GM18508 (cell line): ENCODE data around the gene RAB11FIP3.
"Not testable (repeated sequence)": the region's sequence is repeated elsewhere in the genome, so short reads cannot be mapped to it uniquely, and the experiment has no call there.

Experiments used
- ATAC-seq: cut with Tn5 transposase; IDR thresholded peaks from one replicate; pipeline ENCODE4 v1.9.1; 2021; ENCODE audit warnings: moderate number of reproducible peaks; ENCODE audit not compliant: insufficient read depth, unreplicated experiment

The RAB11FIP3 gene

GRCh38 chr16:425082-425718 lies at the start of gene RAB11FIP3:
Gene RAB11FIP3, plus strand, starts transcription at chr16:425649. Its CDS starts 358 bp downstream, at chr16:426007.
- no peak for ATAC-seq

GRCh38 chr16:375927-376816 lies 49.3 kb upstream of the RAB11FIP3 start:
- no peak for ATAC-seq

GRCh38 chr16:376817-377418 lies 48.5 kb upstream of the RAB11FIP3 start:
- ATAC-seq, result no peak

GRCh38 chr16:377419-377951 lies 48.0 kb upstream of the RAB11FIP3 start:
- ATAC-seq, result no peak

GRCh38 chr16:378113-378820 lies 47.2 kb upstream of the RAB11FIP3 start:
- not testable (repeated sequence) for ATAC-seq

- no peak for ATAC-seq
Measured at GRCh38 chr16:378821-379182, 46.6 kb upstream of the RAB11FIP3 start.

GRCh38 chr16:379183-379960 lies 46.1 kb upstream of the RAB11FIP3 start:
- ATAC-seq, result no peak

GRCh38 chr16:379961-380761 lies 45.3 kb upstream of the RAB11FIP3 start:
- ATAC-seq, result no peak

- no peak for ATAC-seq
Measured at GRCh38 chr16:380762-381011, 44.8 kb upstream of the RAB11FIP3 start.

GRCh38 chr16:381012-381788 lies 44.2 kb upstream of the RAB11FIP3 start:
- no peak for ATAC-seq

GRCh38 chr16:381789-382717 lies 43.4 kb upstream of the RAB11FIP3 start, which contains the start of gene PGAP6:
Gene PGAP6, minus strand, starts transcription at chr16:381978. Its CDS starts 157 bp downstream, at chr16:381821.
- no peak for ATAC-seq

- no peak for ATAC-seq
Measured at GRCh38 chr16:383326-384051, 42.0 kb upstream of the RAB11FIP3 start.

GRCh38 chr16:386641-387156 lies 38.8 kb upstream of the RAB11FIP3 start:
- ATAC-seq, result no peak

- not testable (repeated sequence) for ATAC-seq
Measured at GRCh38 chr16:387761-388666, 37.4 kb upstream of the RAB11FIP3 start.

- ATAC-seq, result no peak
Measured at GRCh38 chr16:389352-389751, 36.1 kb upstream of the RAB11FIP3 start.
